T47D (cell line): Measurements from ENCODE around the gene TADA2B.

Experiments used
- DNase-seq, 2 experiments: peaks; one replicate each; pipeline versions ENCODE4 v3.0.0 to v3.0.0-alpha.2; 2011 to 2012; ENCODE audit warnings: low read depth in 1 of 2, low spot score in 1 of 2
- JUND ChIP-seq: IDR thresholded peaks from 2 replicates; pipeline ENCODE4 v1.6.1; 2012; ENCODE audit warnings: low read depth
- in situ Hi-C: cut with HindIII; loops from 2 replicates; pipeline ENCODE4 v1.10.0; 2016; ENCODE audit warnings: low sequenced_read_pairs, low pct_unique_long_range_greater_than_20kb

Gene TADA2B

DNA sequence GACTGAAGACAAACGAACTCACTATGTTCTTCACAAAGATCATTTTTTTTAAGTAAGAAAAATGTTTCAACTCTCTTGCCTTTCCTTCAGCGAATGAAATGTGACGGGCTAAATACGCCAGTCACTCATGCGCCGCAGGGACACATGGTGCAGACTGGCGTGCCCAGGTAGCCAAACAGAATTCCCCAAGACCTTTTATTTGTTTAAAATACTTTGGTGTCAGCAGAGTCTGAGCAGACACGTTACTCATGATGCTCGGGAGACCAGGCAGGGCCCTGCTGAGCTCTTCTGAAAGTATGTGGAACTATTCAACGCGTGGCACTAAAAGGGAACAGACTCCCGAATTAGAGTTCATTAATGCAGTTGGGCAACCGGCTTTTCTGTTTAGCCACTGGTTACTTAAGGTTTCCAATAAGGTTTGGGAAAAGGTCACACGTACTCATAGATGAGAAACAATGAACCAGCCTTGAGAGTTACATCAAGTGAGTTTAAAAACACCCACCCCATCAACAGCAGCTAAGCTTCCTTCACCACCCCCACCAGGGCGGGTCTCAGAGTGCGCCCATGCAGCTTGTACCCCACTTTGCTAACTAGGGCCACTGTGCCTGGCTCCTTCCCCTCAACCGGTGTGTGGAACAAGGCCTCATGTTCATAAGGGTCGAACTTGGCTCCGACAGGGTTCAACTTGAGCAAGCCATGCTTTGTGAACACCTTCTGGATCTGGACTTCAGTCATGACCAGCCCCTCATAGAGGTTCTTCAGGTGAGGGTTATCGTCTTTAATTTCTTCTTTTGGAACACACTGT is 17.4 kb downstream of the TADA2B start:
- in situ Hi-C loops = no loop called here
- no peak for DNase-seq
- no peak for TF ChIP-seq JUND

DNA sequence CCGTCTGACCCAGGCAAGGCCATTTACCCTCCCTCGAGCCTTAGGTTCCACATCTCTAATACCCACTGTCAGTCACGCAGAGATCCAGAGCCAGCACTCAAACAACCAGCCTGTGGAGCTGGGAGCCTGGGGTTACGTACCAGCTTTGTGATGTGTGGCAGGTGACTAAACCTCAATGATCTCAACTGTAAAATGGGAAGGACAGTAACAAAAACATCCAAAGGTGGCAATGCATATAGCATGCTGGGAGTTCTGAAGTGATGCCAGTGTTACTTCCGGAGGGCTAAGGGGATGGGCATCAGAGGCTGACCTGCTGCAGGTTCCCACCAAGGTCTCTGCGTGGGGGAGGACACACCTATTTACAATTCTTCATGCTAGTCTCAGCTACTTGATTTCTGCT is 18.6 kb downstream of the TADA2B start:
- in situ Hi-C loops = no loop called here
- DNase-seq = no peak

DNA sequence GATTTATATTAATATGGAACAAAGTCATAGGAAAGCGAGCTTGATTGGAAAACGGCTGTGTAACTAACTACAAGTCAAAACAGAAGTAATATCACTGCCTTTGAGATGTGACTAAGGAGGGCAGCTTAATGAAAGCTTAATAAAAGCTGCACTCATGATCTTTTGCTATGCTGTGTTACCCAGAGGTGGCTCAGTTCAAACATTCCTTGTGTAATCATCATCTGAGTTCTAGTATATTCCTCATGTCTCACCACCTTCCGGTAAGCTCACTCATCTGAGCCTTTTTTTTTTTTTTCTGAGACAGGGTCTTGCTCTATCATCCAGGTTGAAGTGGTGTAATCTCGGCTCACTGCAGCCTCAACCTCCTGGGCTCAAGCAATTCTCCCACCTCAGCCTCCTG is 19.6 kb downstream of the TADA2B start:
- no peak for DNase-seq
- TF ChIP-seq JUND = no peak
- in situ Hi-C loops = no loop called here

More for the DNA sequence above, 18.6 kb downstream of the TADA2B start:
- no peak for TF ChIP-seq JUND

DNA sequence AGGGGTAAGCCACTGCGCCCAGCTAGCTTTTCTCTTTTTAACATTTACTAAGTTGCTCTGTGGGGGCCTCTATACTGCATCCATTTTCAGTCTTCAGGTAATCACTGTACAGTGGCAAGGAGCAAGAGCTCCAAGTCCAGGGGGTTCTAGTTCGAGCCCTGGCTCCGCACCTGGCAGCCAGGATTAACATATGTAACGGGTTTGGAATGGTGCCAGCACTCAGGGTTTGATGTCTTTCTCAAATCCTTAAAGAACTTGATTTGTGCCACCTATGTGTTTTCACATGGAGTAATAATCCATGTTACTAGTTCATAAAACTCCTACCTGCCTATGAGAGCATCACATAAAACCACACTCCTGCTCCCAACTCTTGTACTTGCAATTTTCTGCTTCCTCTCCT is 20.2 kb downstream of the TADA2B start:
- no peak for TF ChIP-seq JUND
- in situ Hi-C loops = no loop called here
- no peak for DNase-seq

DNA sequence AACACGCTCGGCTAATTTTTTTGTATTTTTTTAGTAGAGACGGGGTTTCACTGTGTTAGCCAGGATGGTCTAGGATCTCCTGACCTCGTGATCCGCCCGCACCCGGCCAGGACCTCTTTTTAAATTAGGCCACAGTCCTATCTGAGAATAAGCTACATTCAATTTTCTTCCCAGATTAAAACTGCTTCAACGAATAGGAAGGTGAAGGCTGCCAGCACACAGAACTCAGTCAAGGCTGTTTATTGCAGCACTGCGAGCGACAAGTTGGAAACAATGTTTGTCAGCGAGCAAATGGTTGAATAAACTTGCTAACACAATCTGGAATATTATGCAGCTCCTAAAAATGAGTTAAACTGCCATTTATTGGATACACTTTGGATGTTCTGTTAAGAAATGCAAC is 22.8 kb downstream of the TADA2B start:
- TF ChIP-seq JUND = no peak
- no peak for DNase-seq
- in situ Hi-C loops = no loop called here

DNA sequence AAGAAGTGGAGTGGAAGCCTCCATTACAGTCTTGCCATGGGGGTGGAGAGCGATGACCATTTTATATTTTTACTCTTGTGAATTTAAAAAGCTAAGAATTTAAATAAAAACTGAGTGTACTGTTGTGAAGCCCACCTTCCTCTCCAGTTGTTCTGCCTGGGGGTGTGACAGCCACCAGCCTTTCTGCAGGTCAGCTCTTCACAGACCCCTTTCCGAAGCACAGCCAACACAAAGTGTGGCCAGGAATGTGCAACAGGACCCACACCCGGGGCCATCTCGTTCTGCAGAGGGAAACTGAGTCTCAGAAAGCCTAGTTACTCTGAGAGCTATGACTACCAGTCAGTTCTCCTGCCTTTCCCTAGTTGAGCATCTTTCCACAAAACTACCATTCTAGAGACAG is 23.3 kb downstream of the TADA2B start:
- no peak for TF ChIP-seq JUND
- no peak for DNase-seq
- in situ Hi-C loops = no loop called here

DNA sequence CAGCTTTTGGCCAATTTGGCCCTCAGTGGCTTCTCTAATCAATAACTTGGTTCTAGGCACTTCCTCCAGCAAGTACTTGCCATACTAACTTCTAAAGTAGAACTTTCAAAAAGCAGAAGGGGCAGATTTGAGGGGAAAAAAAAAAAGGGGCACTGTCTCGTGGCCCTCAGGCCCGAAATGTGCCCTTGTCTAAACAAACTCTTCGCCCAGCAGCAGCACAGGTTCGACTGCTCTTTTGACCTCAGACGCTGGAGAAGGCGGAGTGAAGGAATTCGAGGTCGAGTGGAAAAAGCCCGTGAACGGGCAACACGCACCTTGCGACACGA is 23.9 kb downstream of the TADA2B start:
- TF ChIP-seq JUND = no peak
- in situ Hi-C loops = no loop called here
- peak in 1 of 2 experiments; percentile 52 for DNase-seq

DNA sequence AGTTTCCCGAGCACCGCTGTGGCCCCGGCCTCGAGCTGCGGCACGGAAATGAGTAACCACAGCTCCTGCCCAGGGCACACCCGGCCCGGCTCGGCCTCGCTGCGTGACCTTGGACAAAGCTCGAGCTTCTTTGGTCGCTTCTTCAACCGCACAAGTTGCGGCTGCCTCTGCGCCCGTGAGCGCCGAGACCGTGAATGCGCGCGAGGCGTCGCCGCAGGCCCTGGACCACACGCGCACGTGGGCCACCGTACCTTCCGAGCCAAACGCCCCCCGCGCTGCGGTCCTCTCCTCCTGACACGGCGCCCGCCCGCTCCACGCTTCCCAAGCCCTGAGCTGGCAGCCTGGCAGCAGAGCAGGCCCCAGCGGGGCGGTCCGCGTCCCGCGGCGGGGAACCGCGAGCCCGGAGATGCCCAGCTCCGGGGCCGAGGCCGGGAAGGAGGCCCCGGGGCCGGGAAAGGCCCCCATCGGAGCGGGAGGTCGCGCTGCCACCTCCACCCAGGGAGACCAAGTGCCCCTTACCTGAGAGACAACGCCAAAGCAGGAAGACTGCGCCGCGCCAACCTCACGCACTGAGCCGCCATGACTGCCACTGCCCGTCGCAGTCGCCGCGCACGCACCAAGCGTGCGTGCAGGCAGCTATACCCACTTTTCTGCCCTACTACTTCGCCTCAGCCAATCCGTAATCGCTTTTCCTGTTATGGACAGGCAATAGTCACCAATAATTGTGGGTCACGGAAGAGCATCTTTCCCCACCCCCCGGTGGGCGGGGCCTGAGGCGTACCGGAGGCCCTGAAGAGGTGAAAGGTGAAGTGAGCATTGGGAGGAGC is 24.5 kb downstream of the TADA2B start, which contains the start of gene GRPEL1:
Gene GRPEL1 (minus strand): TSS at position 613 of the 827 bp plus-strand sequence. CDS start 32 bp downstream, at position 581.
- TF ChIP-seq JUND = no peak
- in situ Hi-C loops = no loop called here
- DNase-seq = peak; percentile 87 to 99

DNA sequence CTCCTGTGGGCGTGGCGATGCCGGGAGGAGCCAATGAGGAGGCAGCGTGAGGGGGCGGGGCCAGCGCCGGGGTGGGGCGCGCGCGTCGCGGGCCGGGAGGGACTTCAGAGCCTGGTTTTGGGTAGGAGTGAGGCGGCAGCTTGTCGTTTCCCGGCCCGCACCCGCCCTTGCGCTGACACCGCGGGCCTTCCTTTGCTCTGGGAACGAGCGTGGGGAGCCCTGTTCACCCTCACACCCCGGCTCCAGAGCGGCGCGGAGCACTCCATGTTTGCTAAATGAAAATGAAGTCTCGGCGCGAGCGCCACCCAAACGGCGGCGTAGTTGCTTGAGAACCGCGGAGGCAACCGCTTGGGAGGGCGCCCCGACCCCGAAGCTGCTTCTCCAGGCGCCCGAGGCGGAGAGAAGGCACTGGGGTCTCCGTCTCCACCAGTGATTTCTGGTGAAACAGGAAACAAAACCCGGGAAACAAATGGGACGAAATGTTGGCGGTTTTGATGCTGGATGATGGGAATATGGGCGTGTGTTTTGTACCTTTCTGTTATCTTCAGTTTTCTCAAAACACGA is 25.2 kb downstream of the TADA2B start:
- in situ Hi-C loops = no loop called here
- no peak for DNase-seq
- no peak for TF ChIP-seq JUND

DNA sequence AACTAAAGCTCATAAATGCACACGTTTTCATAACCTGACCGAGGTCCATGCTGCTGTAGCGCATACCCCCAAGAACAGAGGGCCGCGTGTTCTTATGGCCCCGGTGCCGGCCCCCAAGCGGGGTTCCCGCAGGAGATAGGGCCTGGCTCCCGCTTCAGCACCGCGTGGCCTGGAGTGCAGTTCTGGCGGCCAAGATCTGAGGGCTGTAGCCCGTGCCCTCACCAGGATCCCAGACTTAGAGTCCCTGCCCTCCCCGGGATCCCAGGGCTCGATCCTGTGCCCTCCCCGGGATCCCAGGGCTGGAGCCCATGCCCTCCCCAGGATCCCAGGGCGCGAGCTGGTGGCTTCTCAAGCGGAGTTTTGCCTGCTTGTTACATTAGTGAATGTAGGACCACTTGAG is 25.7 kb downstream of the TADA2B start:
- TF ChIP-seq JUND = no peak
- in situ Hi-C loops = no loop called here
- no peak for DNase-seq

DNA sequence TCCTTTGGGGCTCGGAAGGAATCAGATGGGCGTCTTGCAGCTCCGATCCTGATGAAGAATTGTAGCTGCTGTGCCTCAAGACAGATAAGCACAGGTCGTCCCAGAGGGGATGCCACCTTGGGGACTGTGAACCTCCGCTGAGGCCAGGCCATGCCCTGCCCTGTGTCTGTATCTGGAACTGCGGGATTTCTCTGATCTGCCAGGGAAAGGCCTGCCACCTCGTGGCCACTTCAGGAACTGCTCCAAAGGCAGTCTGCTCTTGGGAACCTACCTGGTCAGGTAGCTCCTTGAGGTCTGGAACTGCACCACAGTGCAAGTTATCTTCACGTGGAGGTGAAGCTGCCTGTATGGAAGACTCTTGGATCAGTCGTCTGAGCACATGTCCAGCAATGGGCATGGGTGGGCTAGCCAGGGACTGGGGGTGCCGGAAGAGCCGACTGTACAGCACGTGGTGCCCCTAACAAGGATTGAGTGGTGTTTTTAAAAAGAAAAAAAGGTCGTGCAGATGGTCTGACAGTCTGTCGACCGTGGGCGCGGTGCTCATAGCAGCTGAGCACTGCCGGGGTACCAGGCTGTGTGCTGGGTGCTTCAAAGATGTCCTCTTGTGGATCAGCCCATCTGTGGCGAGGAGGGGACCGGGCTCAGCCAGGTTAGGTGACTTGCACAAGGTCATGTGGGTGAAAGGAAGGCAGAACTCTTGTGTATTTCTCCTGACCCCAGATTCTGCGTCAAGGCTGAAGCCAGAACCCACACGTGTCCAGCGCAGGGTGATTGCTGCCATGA is 27.7 kb downstream of the TADA2B start:
- TF ChIP-seq JUND = no peak
- peak; percentile 44 to 87 for DNase-seq
- in situ Hi-C loops = no loop called here

DNA sequence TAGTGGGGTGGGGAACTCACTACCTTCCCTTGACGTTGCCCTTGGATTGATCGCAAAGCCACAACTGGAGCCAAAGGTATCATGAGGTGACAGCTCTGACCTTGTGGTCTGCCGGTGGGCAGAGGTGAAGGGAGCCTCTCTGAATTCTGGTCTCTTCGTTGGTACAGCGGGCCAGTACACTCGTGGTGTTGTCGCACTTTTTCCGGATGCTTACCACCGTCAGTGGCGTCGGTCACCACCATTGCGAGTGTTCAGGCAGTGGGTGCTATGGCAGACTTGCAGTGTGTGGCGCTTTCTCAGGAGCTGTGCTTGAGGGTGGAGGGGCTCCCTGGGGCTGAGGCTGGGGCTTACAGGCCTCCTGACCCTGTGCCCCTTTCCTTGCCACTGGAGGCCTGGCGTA is 29.9 kb downstream of the TADA2B start:
- no peak for DNase-seq
- no peak for TF ChIP-seq JUND
- in situ Hi-C loops = no loop called here
